Hypothalamus (tissue), 51 donors: ENCODE results near the gene KRTAP10-2.
"Not testable (repeated sequence)": the region's sequence is repeated elsewhere in the genome, so short reads cannot be mapped to it uniquely, and the experiment has no call there.

ENCODE experiments used
- DNase-seq, 51 donors: peaks; one replicate each; lab custom pipeline; 2025; lab: John Stamatoyannopoulos, UW

The KRTAP10-2 gene

GRCh38 chr21:44583089-44583799 is 31.9 kb upstream of the KRTAP10-2 start:
- no peak for DNase-seq

DNA sequence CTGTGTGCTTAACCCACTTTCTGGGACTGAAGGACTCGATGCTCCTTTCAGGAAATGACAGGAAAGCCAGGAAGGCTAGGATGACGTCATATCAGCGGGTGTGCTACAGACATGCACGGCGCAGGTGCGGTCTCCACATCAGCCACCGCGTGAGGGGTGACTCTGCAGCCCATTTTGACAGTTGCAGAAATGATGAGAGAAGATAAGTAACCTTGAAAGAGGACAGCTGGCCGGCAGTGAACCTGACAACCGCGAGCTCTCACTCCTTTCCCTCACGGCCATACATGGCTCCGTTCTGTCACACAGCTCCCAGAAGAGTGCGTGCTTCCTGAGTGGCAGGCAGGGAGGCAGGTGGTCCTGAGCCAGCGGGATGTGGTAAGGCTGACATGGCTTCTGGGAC is 30.8 kb upstream of the KRTAP10-2 start:
- no peak for DNase-seq

- DNase-seq: no peak
These were observed 29.9 kb upstream of the KRTAP10-2 start for GRCh38 chr21:44581158-44581557.

DNA sequence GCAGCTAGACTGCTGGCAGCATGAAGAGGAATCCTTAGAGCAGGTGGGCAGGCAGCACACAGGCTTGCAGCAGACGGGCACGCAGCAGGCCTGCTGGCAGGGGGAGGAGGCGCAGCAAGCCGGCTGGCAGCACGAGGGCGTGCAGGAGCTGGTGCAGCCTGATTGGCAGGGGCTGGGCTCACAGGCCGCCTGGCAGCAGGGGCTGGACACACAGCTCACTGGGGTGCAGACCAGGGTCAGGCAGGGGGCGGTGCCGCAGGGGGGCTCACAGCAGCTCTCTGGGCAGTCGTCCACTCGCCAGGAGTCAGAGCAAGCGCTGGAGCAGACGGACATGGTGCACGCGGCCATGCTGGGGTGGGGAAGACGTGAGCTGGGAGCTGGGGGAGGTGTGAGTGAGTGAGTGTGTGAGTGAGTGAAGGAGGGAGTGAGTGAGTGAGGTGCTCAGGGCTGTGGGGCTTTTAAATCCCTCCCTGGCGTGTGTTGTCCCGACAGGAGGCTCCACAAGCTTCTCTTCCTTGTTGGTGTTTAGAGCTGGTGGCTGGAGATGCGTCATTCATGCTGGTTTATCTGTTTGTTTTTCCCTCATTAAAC is 29.0 kb upstream of the KRTAP10-2 start, which contains the start of gene KRTAP10-5:
KRTAP10-5 (minus strand) TSS at position 374 of the 591 bp plus-strand sequence; CDS start at position 348, 26 bp downstream.
- not testable (repeated sequence) for DNase-seq

GRCh38 chr21:44579833-44580144 is 28.5 kb upstream of the KRTAP10-2 start:
- DNase-seq: no peak

- DNase-seq: no peak
These were observed 27.9 kb upstream of the KRTAP10-2 start for GRCh38 chr21:44579056-44579832.

GRCh38 chr21:44578371-44579055 is 27.2 kb upstream of the KRTAP10-2 start:
- DNase-seq: no peak

DNA sequence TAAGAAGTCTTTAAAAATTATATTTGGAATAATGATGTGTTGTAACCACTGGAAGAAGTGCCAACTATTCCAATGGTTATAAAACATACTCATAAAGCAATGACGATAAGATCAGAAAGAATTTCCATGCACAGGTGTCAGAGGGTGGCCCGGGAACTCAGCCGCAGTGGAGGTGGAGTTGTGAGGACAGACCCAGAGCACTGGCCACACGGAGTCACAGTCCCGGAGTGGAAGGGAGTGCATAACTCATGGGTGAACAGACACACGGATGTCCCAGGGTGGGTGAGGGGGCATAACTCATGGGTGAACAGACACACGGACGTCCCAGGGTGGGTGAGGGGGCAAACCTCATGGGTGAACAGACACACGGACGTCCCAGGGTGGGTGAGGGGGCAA is 24.7 kb upstream of the KRTAP10-2 start:
- no peak for DNase-seq

DNA sequence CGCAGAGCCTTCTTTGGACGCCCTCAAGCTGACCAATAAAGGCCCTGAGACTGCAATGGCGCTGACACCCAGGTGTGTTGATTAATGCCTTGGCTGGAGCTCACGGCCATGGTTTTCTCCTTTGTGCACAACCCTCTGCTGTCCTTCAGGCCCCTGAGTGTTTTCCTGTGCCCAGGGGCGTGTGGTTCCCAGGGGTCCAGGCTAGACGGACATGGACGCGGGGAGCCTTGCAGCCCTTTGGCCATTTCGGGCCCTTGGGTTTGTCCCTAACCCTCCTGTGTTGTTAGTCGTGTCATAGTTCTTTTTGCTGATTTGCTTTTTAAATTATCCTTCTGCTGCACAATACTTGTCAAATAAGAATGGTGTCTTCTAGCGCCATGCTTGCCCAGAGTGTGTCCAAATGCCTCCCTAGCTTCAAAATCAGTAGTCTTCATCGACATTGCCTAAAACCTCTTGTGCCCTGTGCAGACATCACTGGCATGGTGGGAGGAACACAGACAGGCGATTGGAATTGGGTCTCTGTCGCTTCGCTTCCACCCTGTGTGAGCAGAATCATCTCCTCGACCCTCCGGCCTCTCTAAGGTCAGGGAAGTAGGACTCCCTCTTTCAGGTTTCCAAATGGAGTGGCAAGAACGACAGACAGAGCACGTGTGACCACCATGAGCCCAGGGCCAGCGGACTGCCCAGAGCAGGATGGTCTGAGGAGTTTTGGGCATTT is 24.2 kb upstream of the KRTAP10-2 start:
- DNase-seq: no peak

- no peak for DNase-seq
These were observed 23.4 kb upstream of the KRTAP10-2 start for GRCh38 chr21:44574457-44575306.

DNA sequence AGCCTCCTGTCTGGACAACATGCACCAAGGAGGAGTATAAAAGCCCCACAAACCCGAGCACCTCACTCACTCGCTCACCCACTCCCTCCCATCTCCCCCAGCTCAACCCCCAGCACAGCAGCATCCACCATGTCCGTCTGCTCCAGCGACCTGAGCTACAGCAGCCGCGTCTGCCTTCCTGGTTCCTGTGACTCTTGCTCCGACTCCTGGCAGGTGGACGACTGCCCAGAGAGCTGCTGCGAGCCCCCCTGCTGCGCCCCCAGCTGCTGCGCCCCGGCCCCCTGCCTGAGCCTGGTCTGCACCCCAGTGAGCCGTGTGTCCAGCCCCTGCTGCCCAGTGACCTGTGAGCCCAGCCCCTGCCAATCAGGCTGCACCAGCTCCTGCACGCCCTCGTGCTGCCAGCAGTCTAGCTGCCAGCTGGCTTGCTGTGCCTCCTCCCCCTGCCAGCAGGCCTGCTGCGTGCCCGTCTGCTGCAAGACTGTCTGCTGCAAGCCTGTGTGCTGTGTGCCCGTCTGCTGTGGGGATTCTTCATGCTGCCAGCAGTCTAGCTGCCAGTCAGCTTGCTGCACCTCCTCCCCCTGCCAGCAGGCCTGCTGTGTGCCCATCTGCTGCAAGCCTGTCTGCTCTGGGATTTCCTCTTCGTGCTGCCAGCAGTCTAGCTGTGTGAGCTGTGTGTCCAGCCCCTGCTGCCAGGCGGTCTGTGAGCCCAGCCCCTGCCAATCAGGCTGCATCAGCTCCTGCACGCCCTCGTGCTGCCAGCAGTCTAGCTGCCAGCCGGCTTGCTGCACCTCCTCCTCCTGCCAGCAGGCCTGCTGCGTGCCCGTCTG is 22.5 kb upstream of the KRTAP10-2 start, which contains the start of gene KRTAP10-4:
KRTAP10-4 (plus strand) TSS at position 100 of the 827 bp plus-strand sequence; CDS start at position 130, 30 bp downstream.
- DNase-seq: not testable (repeated sequence)

DNA sequence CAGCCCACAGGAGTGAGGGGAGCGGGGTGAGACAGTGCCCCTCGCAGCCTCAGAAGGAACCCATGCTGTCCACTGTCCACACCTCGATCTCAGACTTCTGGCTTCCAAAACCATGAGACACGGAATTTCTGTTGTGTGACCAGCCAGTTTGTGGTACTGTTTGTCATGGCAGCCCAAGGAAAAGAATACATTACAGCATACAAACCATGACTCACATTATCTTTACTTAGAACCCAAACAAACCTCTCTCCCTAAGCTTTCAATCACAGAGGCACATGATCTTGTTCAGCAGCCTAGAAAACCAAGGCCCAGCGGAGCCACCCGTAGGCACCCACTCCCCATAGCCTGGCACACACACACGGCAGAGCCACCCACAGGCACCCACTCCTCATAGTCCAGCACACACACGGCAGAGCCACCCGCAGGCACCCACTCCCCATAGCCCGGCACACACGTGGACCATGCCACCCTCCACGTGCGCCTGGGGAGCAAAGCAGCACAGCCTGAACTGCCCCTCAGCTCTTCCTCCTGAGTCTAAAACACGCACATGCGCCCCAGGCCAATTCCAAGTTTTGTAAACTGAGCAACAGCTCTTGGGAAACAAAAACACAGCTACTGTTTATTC is 21.8 kb upstream of the KRTAP10-2 start:
- DNase-seq: no peak

GRCh38 chr21:44571844-44572782 is 20.8 kb upstream of the KRTAP10-2 start:
- no peak for DNase-seq

DNA sequence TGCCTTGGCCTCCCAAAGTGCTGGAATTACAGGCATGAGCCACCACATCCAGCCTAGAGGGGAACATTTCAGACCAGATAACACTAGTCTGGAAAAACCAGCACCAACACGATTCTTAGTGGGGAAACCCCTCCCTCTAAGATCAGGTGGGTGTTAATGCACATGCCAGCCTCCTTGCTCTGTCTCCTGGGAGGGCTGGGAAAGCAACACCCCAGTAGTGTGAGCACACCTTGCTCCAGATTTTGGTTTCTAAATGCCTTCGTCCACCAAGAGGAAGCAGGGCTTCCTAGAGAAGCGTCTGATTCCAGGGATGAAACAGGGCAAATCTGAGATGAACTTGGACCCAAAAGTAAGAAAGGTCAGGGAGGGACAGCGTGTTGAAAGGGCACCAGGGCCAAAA is 20.0 kb upstream of the KRTAP10-2 start:
- no peak for DNase-seq

DNA sequence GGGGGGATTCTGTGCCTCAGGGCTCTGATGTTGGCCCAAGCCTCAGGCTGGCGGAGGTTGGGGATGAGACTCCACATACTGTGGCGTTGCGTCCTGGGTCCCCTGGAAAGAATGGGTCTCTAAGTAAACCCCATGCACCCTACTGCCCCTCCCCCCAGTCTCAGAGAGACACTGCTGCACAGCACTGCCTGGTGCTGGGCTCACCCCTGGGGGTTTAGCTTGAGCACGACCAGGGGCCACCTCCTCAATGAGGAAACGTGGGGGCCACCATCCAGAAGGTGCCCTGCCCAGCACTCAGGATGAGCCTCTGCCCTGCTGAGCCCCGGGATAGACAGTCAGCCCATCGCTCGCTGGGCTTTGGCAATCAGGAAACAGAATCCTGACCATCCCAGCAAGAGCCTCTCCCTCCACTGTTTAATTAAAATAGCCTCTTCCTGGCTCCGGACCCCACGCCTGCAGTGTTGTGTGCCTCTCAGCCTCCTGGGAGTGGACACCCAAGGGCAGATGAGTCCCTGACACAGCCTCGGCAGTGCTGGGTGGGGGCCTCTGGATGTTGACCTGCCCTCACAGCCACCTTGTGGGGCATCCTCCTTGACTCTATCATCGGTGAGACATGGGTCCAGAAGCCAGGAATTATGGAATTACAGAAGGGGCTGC is 18.7 kb upstream of the KRTAP10-2 start:
- no peak for DNase-seq
